Neural cell (in vitro differentiated cells): ENCODE results near the gene CACNB2.

ENCODE experiments used
- CTCF ChIP-seq: fragments of 450-650 bp; IDR thresholded peaks from 2 replicates; pipeline ENCODE4 v1.5.1; 2014; ENCODE audit warnings: antibody characterized with exemption, mild to moderate bottlenecking, moderate library complexity; ENCODE audit not compliant: poor library complexity, severe bottlenecking
- EP300 ChIP-seq: fragments of 450-650 bp; conservative IDR thresholded peaks from 2 replicates; pipeline ENCODE4 v1.6.1; 2014; ENCODE audit warnings: antibody characterized with exemption, mild to moderate bottlenecking, moderate library complexity; ENCODE audit not compliant: poor library complexity, severe bottlenecking
- EZH2 ChIP-seq: fragments of 200-600, 300-800 bp; shearing (Covaris generic), sonication (generic); IDR thresholded peaks from 2 replicates; pipeline ENCODE4 v1.6.1; 2014; ENCODE audit warnings: antibody characterized with exemption, low read length, borderline replicate concordance, mild to moderate bottlenecking; ENCODE audit not compliant: insufficient read depth, poor library complexity, severe bottlenecking
- POLR2AphosphoS5 ChIP-seq: IDR thresholded peaks from 2 replicates; pipeline ENCODE4 v1.6.1; 2012
- TAF1 ChIP-seq: IDR thresholded peaks from 2 replicates; pipeline ENCODE4 v1.6.1; 2012; ENCODE audit warnings: low read depth

- TF ChIP-seq CTCF (no peak), TAF1 (no peak), POLR2AphosphoS5 (no peak), EP300 (no peak), EZH2 (no peak)
Observed at GRCh38 chr10:18219146-18219545, 78.9 kb downstream of the CACNB2 start.
